HFFc6 (cell line): ENCODE results near the gene SMG6. TPM values are rescaled to one million over a fixed set of nuclear protein-coding genes. Genes with fewer than 3 reads are reported as not detected.
"Not testable (repeated sequence)": the region's sequence is repeated elsewhere in the genome, so short reads cannot be mapped to it uniquely, and the experiment has no call there.

Experiments used
- DNase-seq: peaks from one replicate; pipeline ENCODE4 v3.0.0-alpha.2; 2018
- H3K27ac Mint-ChIP-seq: 2 replicates; pipeline ENCODE4 v1.8.0; 2020; ENCODE audit warnings: mild to moderate bottlenecking, mixed read lengths
- H3K27me3 Mint-ChIP-seq: 2 replicates; pipeline ENCODE4 v1.8.0; 2021; ENCODE audit warnings: mild to moderate bottlenecking, moderate library complexity, mixed read lengths; ENCODE audit not compliant: insufficient read depth
- H3K36me3 Mint-ChIP-seq: 2 replicates; pipeline ENCODE4 v1.8.0; 2021; ENCODE audit warnings: low read depth, mixed read lengths
- H3K4me1 Mint-ChIP-seq: 2 replicates; pipeline ENCODE4 v1.8.0; 2020; ENCODE audit warnings: low read depth, mixed read lengths
- H3K4me3 Mint-ChIP-seq: 2 replicates; pipeline ENCODE4 v1.8.0; 2020; ENCODE audit warnings: mild to moderate bottlenecking, moderate library complexity, mixed read lengths
- H3K9me3 Mint-ChIP-seq: 2 replicates; pipeline ENCODE4 v1.8.0; 2020; ENCODE audit warnings: mild to moderate bottlenecking, mixed read lengths
- CTCF ChIP-seq: fragments of 200-600 bp; sonication (generic); IDR thresholded peaks from 2 replicates; pipeline ENCODE4 v1.5.0; 2021; ENCODE audit warnings: antibody characterized with exemption, mild to moderate bottlenecking
- total RNA-seq, 6 experiments: library from RNA; stranded (reverse); fragmentation: NEBNext Ultra II Directional; extraction: Animal tissue kit (Norgen Biotek cat#: 25700); gene quantifications; 2 replicates in 1 of 6; 3 replicates in 5 of 6; pipeline ENCODE4 v1.2.3, GENCODE V29; 2021

Gene SMG6
- total RNA-seq, 6 experiments from 2014 or later = 29.5 to 37.4 (median 31.8) TPM

GRCh38 chr17:2143332-2143731 is 160.3 kb downstream of the SMG6 start:
- H3K4me1 Mint-ChIP-seq = peaks cover 10% of the 10 kb centered on the region
- no peak overlapping the region for H3K4me3 Mint-ChIP-seq
- no peaks in the 10 kb centered on the region for H3K9me3 Mint-ChIP-seq
- no peak overlapping the region for H3K27ac Mint-ChIP-seq
- H3K27me3 Mint-ChIP-seq = no peaks in the 10 kb centered on the region; the same call in 1 of the 2 replicates
- TF ChIP-seq CTCF = no peak
- H3K36me3 Mint-ChIP-seq = 0 out of 2 replicates have a peak, but pooled peaks cover 8% of the 10 kb centered on the region
- no peak for DNase-seq

GRCh38 chr17:2142682-2143081 is 160.9 kb downstream of the SMG6 start:
- H3K4me1 Mint-ChIP-seq = peaks cover 17% of the 10 kb centered on the region
- not testable (repeated sequence) for H3K27me3 Mint-ChIP-seq, H3K36me3 Mint-ChIP-seq, H3K27ac Mint-ChIP-seq, H3K4me3 Mint-ChIP-seq, H3K9me3 Mint-ChIP-seq, DNase-seq

- TF ChIP-seq CTCF = no peak
- Mint-ChIP-seq H3K27ac (no peak overlapping the region), H3K4me3 (no peak overlapping the region), H3K9me3 (no peaks in the 10 kb centered on the region), H3K36me3 (0 out of 2 replicates have a peak, but pooled peaks cover 8% of the 10 kb centered on the region), H3K27me3 (no peaks in the 10 kb centered on the region; the same call in 1 of the 2 replicates), H3K4me1 (peaks cover 37% of the 10 kb centered on the region)
- DNase-seq = no peak
Observed at GRCh38 chr17:2140683-2141082, 162.9 kb downstream of the SMG6 start.

- Mint-ChIP-seq H3K36me3 (no peaks in the 10 kb centered on the region), H3K4me3 (peak overlapping the region; percentile 27), H3K27me3 (no peaks in the 10 kb centered on the region; the same call in 1 of the 2 replicates), H3K9me3 (no peaks in the 10 kb centered on the region), H3K27ac (peak overlapping the region; percentile 84), H3K4me1 (peaks cover 49% of the 10 kb centered on the region)
- peak; percentile 65 for DNase-seq
- TF ChIP-seq CTCF = no peak
Observed at GRCh38 chr17:2138761-2139160, 164.8 kb downstream of the SMG6 start.

- TF ChIP-seq CTCF = no peak
- DNase-seq = peak; percentile 10
Observed at GRCh38 chr17:2138318-2138717, 165.3 kb downstream of the SMG6 start.

GRCh38 chr17:2137342-2138098 is 166.1 kb downstream of the SMG6 start:
- peak overlapping the region; percentile 57 for H3K4me3 Mint-ChIP-seq
- TF ChIP-seq CTCF = no peak
- DNase-seq = peak; percentile 81
- no peaks in the 10 kb centered on the region for H3K27me3 Mint-ChIP-seq
- no peaks in the 10 kb centered on the region for H3K36me3 Mint-ChIP-seq
- peak overlapping the region; percentile 84 for H3K27ac Mint-ChIP-seq
- H3K9me3 Mint-ChIP-seq = no peaks in the 10 kb centered on the region
- peaks cover 49% of the 10 kb centered on the region for H3K4me1 Mint-ChIP-seq

More at GRCh38 chr17:2138318-2138717, 165.3 kb downstream of the SMG6 start:
- Mint-ChIP-seq H3K27ac (peak overlapping the region; percentile 84), H3K9me3 (no peaks in the 10 kb centered on the region), H3K27me3 (no peaks in the 10 kb centered on the region; the same call in 1 of the 2 replicates), H3K36me3 (no peaks in the 10 kb centered on the region), H3K4me3 (peak overlapping the region; percentile 57), H3K4me1 (peaks cover 49% of the 10 kb centered on the region)
